ENCODE data around the gene CACNB2. TPM values are rescaled to one million over a fixed set of nuclear protein-coding genes. Genes with fewer than 3 reads are reported as not detected.

CACNB2 gene
- total RNA-seq, 1 donor from 2014 or later: 7.6 TPM

DNA sequence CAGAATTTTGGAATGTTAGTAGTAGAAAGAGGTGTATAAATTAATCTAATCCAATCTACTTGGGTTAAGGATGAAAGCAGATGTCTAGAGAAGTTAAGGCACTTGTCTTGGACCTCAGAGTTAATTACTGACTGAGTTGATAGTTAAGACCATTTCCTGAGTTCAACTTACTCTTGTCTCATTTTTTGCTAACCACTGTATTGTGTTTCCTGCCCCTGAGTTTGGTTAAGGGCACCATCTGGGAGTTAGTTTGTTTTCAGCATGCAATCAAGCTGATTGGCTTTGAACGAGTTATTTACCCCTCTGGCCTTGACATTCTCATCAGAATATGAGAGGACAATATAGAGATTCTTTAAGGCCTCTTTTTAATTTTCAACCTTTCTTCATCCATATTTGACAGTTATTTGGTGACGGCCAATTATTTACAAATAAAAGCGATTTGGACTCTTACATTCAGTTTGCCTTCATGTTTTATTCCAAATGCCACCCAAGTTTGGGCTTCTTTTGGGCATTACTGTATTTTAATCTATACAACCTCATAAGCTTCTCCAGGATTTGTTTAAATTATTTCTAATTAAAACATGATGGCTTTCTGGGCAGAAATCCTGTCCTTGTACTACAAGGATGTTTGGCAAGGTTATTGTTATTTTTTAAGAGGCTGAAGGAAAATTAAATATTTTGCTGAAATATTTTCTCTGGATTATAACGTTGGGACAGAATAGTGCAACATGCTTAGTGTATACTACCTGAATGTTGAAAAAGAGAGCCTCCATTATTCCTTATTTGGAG, 225.0 kb downstream of the CACNB2 start:
- no peak for DNase-seq (ENCODE audit: extremely low spot score, unreplicated experiment)
- no peak for TF ChIP-seq CTCF (conservative IDR thresholded peaks at IDR 0.05)
- no peaks in the 10 kb centered on the region for H3K4me1 Mint-ChIP-seq (ENCODE audit: unreplicated experiment)
- no peaks in the 10 kb centered on the region for H3K9me3 Mint-ChIP-seq
- no peak overlapping the region for H3K4me3 Mint-ChIP-seq
- H3K27ac Mint-ChIP-seq: no peak overlapping the region
- H3K36me3 Mint-ChIP-seq: no peaks in the 10 kb centered on the region
- H3K27me3 Mint-ChIP-seq: no peaks in the 10 kb centered on the region

DNA sequence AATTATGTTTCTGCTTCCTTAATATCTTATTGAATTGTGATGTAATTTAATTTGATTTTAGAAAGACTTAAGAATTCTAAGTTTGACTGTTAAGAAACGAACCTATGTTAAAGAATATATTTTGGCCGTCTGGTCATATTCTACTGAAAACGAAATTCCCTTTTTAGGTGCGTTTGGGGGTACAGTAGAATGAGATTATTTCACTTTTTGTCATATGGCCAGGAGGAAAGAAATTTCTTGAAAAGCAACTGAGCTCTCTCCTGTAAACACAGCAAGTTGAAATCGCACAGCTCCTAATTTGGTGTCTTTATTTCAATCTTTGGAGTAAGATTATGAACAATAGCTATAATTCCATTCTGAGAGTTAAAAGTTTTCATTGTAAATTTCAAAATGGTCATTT, 227.6 kb downstream of the CACNB2 start:
- H3K4me3 Mint-ChIP-seq: no peak overlapping the region
- no peaks in the 10 kb centered on the region for H3K36me3 Mint-ChIP-seq
- H3K4me1 Mint-ChIP-seq (ENCODE audit: unreplicated experiment): no peaks in the 10 kb centered on the region
- no peak overlapping the region for H3K27ac Mint-ChIP-seq
- no peaks in the 10 kb centered on the region for H3K27me3 Mint-ChIP-seq
- DNase-seq (ENCODE audit: extremely low spot score, unreplicated experiment): no peak
- TF ChIP-seq CTCF (conservative IDR thresholded peaks at IDR 0.05): no peak
- H3K9me3 Mint-ChIP-seq: no peaks in the 10 kb centered on the region

DNA sequence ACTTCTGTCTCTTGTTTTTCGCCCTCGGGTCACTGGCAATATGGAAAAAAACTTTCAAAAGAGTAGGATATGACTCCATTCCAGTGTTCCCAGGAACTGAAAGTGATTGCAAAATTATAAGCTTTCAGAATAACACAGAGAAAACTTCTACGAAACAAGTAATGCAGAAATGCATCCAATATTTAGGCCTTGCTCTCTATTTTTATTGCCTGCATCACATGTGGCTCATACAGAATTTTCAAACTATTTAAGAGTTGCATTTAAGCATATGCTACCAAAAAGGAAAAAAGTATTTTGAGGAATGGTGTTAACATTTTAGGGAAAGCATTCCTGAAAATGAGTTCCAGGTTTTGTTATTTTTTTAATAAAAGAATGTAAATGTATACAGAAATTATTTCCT, 228.0 kb downstream of the CACNB2 start:
- Mint-ChIP-seq H3K9me3 (no peaks in the 10 kb centered on the region), H3K36me3 (no peaks in the 10 kb centered on the region), H3K4me3 (no peak overlapping the region), H3K27me3 (no peaks in the 10 kb centered on the region), H3K4me1 (ENCODE audit: unreplicated experiment) (no peaks in the 10 kb centered on the region), H3K27ac (no peak overlapping the region)
- no peak for DNase-seq (ENCODE audit: extremely low spot score, unreplicated experiment)
- no peak for TF ChIP-seq CTCF (conservative IDR thresholded peaks at IDR 0.05)

- H3K27me3 Mint-ChIP-seq: no peaks in the 10 kb centered on the region
- TF ChIP-seq CTCF (conservative IDR thresholded peaks at IDR 0.05): no peak
- H3K36me3 Mint-ChIP-seq: no peaks in the 10 kb centered on the region
- H3K9me3 Mint-ChIP-seq: no peaks in the 10 kb centered on the region
- no peaks in the 10 kb centered on the region for H3K4me1 Mint-ChIP-seq (ENCODE audit: unreplicated experiment)
- H3K4me3 Mint-ChIP-seq: no peak overlapping the region
- H3K27ac Mint-ChIP-seq: no peak overlapping the region
- no peak for DNase-seq (ENCODE audit: extremely low spot score, unreplicated experiment)
Observed at GRCh38 chr10:18368682-18369081, 228.5 kb downstream of the CACNB2 start.

DNA sequence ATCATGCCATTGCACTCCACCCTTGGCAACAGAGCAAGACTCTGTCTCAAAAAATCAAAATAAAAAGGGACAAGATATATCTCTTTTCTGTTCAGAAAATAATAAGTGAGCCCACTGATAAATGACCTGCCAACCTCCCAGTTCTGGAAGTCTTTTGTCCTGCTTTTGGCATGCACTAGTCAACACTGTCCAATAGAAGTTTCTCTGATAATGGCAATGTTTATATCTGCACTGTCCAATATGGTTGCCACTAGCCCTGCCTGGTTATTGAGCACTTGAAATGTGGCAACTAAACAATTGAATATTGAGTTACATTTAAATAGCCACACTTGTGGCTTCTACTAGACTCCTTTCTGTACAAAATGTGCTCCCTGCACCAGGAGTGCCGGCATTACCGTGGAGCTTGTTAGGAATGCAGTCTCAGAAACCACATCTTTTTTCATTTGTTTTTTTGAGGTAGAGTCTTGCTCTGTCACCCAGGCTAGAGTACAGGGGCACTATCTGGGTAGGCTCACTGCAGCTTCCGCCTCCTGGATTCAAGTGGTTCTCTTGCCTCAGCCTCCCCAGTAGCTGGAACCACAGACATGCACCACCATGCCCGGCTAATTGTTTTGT, 229.7 kb downstream of the CACNB2 start:
- H3K27me3 Mint-ChIP-seq: no peaks in the 10 kb centered on the region
- no peaks in the 10 kb centered on the region for H3K36me3 Mint-ChIP-seq
- H3K4me1 Mint-ChIP-seq (ENCODE audit: unreplicated experiment): no peaks in the 10 kb centered on the region
- TF ChIP-seq CTCF (conservative IDR thresholded peaks at IDR 0.05): no peak
- H3K9me3 Mint-ChIP-seq: no peaks in the 10 kb centered on the region
- DNase-seq (ENCODE audit: extremely low spot score, unreplicated experiment): no peak
- H3K4me3 Mint-ChIP-seq: no peak overlapping the region
- H3K27ac Mint-ChIP-seq: no peak overlapping the region
